Ureter (tissue), 1 donor: ENCODE results near the gene EVA1B. TPM values are rescaled to one million over a fixed set of nuclear protein-coding genes. Genes with fewer than 3 reads are reported as not detected.
A peak's percentile ranks its signal among the peaks of the same experiment; 100 is the strongest.

Experiments
- DNase-seq: peaks from one replicate; pipeline ENCODE4 v3.0.0-alpha.2; 2020; ENCODE audit warnings: low spot score
- total RNA-seq: library from RNA; stranded (reverse); gene quantifications from one replicate; pipeline ENCODE4 v1.2.4, GENCODE V29; 2023
- donor health status: DM: yes; HTN: yes; CAD: no.

EVA1B gene
- total RNA-seq, 1 donor from 2014 or later: 12.4 TPM

- no peak for DNase-seq
These were observed 3.1 kb downstream of the EVA1B start for GRCh38 chr1:36320291-36320761.

- no peak for DNase-seq
These were observed 14.0 kb downstream of the EVA1B start for GRCh38 chr1:36309397-36309796.

GRCh38 chr1:36307601-36308330 lies 15.7 kb downstream of the EVA1B start:
- DNase-seq: peak; percentile 47

GRCh38 chr1:36306902-36307456 lies 16.5 kb downstream of the EVA1B start:
- peak; percentile 93 for DNase-seq

- DNase-seq: peak; percentile 70
These were observed 17.1 kb downstream of the EVA1B start, which contains the start of gene SH3D21 for GRCh38 chr1:36306210-36306901. Gene SH3D21 (plus strand): TSS chr1:36306368. CDS start chr1:36306421, 53 bp downstream.

- DNase-seq: no peak
These were observed 17.6 kb downstream of the EVA1B start for GRCh38 chr1:36305915-36306209.

- no peak for DNase-seq
These were observed 18.2 kb downstream of the EVA1B start for GRCh38 chr1:36304970-36305914.

- DNase-seq: no peak
These were observed 18.9 kb downstream of the EVA1B start for GRCh38 chr1:36304521-36304920.

- no peak for DNase-seq
These were observed 19.6 kb downstream of the EVA1B start for GRCh38 chr1:36303650-36304360.

- DNase-seq: no peak
These were observed 20.2 kb downstream of the EVA1B start for GRCh38 chr1:36303244-36303643.

- DNase-seq: no peak
These were observed 22.2 kb downstream of the EVA1B start for GRCh38 chr1:36301220-36301619.

- DNase-seq: no peak
These were observed 22.9 kb downstream of the EVA1B start for GRCh38 chr1:36300526-36300925.

- DNase-seq: no peak
These were observed 24.8 kb downstream of the EVA1B start for GRCh38 chr1:36298640-36299039.

- no peak for DNase-seq
These were observed 26.4 kb downstream of the EVA1B start for GRCh38 chr1:36297062-36297461.

- no peak for DNase-seq
These were observed 28.1 kb downstream of the EVA1B start for GRCh38 chr1:36295390-36295789.

GRCh38 chr1:36287595-36287994 lies 35.9 kb downstream of the EVA1B start:
- no peak for DNase-seq

GRCh38 chr1:36286802-36287201 lies 36.6 kb downstream of the EVA1B start:
- no peak for DNase-seq

GRCh38 chr1:36285443-36286101 lies 37.9 kb downstream of the EVA1B start:
- DNase-seq: peak; percentile 73

GRCh38 chr1:36284517-36284916 lies 38.9 kb downstream of the EVA1B start:
- DNase-seq: no peak

GRCh38 chr1:36284061-36284460 lies 39.4 kb downstream of the EVA1B start:
- DNase-seq: no peak
